ENCODE data around the gene WDHD1.

DNA sequence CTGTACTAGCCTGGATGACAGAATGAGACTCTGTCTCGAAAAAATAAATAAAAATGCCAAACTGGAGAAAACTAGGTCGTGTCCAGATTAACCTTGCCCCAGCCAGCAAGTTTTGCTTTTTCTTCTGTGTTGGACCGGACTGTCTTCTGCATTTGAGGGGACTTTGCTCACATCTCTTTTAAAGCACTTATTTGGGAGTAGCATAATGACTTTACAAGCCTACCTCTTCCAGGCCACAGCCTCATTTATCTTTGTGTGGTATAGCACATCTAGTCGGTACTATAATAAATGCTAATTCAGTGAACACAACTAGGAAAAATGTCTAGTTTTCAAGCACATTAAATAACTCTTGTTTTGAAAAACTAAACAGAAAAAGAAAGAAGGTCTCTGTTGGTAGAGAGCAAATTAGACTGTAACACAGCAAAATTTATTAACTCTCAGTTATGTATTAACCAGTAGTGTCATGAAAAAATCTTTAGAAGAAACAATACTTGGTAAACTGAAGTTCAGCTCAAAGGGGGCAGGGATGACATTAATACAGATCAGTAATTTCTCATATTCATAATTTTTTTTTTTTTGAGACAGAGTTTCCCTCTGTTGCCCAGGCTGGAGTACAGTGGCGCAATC is 52.0 kb downstream of the WDHD1 start:
- TF ChIP-seq EZH2 (IDR thresholded peaks at IDR 0.05; ENCODE audit: insufficient read depth, poor library complexity, severe bottlenecking) (no peak), EZH2phosphoT487 (IDR thresholded peaks at IDR 0.05; ENCODE audit: insufficient read depth, low read depth) (no peak)

Data from GM23248 (cell line).